DMS53 (cell line): ENCODE results near the gene REPS1.

Source experiments
- DNase-seq: peaks from one replicate; lab custom pipeline; 2025; lab: John Stamatoyannopoulos, UW

REPS1 gene

GRCh38 chr6:138856654-138857053, 131.4 kb downstream of the REPS1 start:
- DNase-seq, result no peak
